WTC11 (cell line): ENCODE results near the gene NMT2. TPM values are rescaled to one million over a fixed set of nuclear protein-coding genes. Genes with fewer than 3 reads are reported as not detected.

Experiments used
- ATAC-seq: fragments of 200-7000 bp; cut with Tn5 transposase; 2 replicates; pipeline ENCODE4 v1.10.0; 2021; ENCODE audit warnings: mild to moderate bottlenecking, moderate library complexity
- CTCF ChIA-PET: fragments of 300-600 bp; sonication (Branson Sonifier 250); formaldehyde crosslinking; loops from one replicate; lab custom pipeline; 2021; ENCODE audit warnings: antibody characterized with exemption; lab: Charles Lee
- POLR2A ChIA-PET: fragments of 350-600 bp; sonication (Branson Sonifier 250); formaldehyde crosslinking; loops from one replicate; lab custom pipeline; 2021; ENCODE audit warnings: antibody characterized with exemption; lab: Charles Lee
- DNase-seq: peaks from one replicate; pipeline ENCODE4 v3.0.0; 2021; ENCODE audit warnings: low spot score
- H3K27ac Mint-ChIP-seq: 2 replicates; pipeline ENCODE4 v1.8.0; 2021; ENCODE audit warnings: mixed read lengths
- H3K27me3 Mint-ChIP-seq: 2 replicates; pipeline ENCODE4 v1.8.0; 2021; ENCODE audit warnings: low read depth, mild to moderate bottlenecking, moderate library complexity, mixed read lengths
- H3K36me3 Mint-ChIP-seq: 2 replicates; pipeline ENCODE4 v1.8.0; 2021; ENCODE audit warnings: mixed read lengths
- H3K4me1 Mint-ChIP-seq: 2 replicates; pipeline ENCODE4 v1.8.0; 2022; ENCODE audit warnings: mixed read lengths
- H3K4me3 Mint-ChIP-seq: 2 replicates; pipeline ENCODE4 v1.8.0; 2021; ENCODE audit warnings: mild to moderate bottlenecking, moderate library complexity, mixed read lengths
- H3K9me3 Mint-ChIP-seq: 2 replicates; pipeline ENCODE4 v1.8.0; 2021; ENCODE audit warnings: mixed read lengths
- AR ChIP-seq: fragments of 250-450 bp; sonication (Bioruptor Pico); IDR thresholded peaks from 2 replicates; pipeline ENCODE4 v1.9.0; 2021; ENCODE audit warnings: mild to moderate bottlenecking
- CDX4 ChIP-seq: fragments of 250-450 bp; sonication (Bioruptor Pico); IDR thresholded peaks from 2 replicates; pipeline ENCODE4 v1.9.0; 2021; ENCODE audit warnings: moderate library complexity, mild to moderate bottlenecking, inconsistent platforms, borderline replicate concordance
- FOXK1 ChIP-seq: sonication (generic); formaldehyde crosslinking; IDR thresholded peaks from 2 replicates; pipeline ENCODE4 v1.8.0; 2022; ENCODE audit warnings: mild to moderate bottlenecking, moderate library complexity, missing genetic modification reagents
- GABPB1 ChIP-seq: sonication (generic); formaldehyde crosslinking; IDR thresholded peaks from 2 replicates; pipeline ENCODE4 v1.8.1; 2023; ENCODE audit warnings: mild to moderate bottlenecking, missing genetic modification reagents
- IRF1 ChIP-seq: sonication (generic); formaldehyde crosslinking; IDR thresholded peaks from 2 replicates; pipeline ENCODE4 v1.8.0; 2023; ENCODE audit warnings: missing genetic modification reagents
- KAT7 ChIP-seq: sonication (generic); formaldehyde crosslinking; IDR thresholded peaks from 2 replicates; pipeline ENCODE4 v1.8.1; 2023; ENCODE audit warnings: missing genetic modification reagents, mild to moderate bottlenecking, borderline replicate concordance
- MAX ChIP-seq: sonication (generic); formaldehyde crosslinking; IDR thresholded peaks from 2 replicates; pipeline ENCODE4 v1.8.0; 2022; ENCODE audit warnings: mild to moderate bottlenecking, missing genetic modification reagents
- SOX15 ChIP-seq: fragments of 250-450 bp; sonication (Bioruptor Pico); IDR thresholded peaks from 2 replicates; pipeline ENCODE4 v1.9.0; 2021; ENCODE audit warnings: mild to moderate bottlenecking
- SP1 ChIP-seq: sonication (generic); formaldehyde crosslinking; conservative IDR thresholded peaks from 2 replicates; pipeline ENCODE4 v1.8.1; 2022; ENCODE audit warnings: missing genetic modification reagents
- USF2 ChIP-seq: sonication (generic); formaldehyde crosslinking; IDR thresholded peaks from 2 replicates; pipeline ENCODE4 v1.8.1; 2023; ENCODE audit warnings: mild to moderate bottlenecking, missing genetic modification reagents, moderate library complexity
- ZNF232 ChIP-seq: sonication (generic); formaldehyde crosslinking; IDR thresholded peaks from 2 replicates; pipeline ENCODE4 v1.8.0; 2022; ENCODE audit warnings: mild to moderate bottlenecking, missing genetic modification reagents
- ZNF317 ChIP-seq: sonication (generic); formaldehyde crosslinking; IDR thresholded peaks from 2 replicates; pipeline ENCODE4 v1.8.1; 2023; ENCODE audit warnings: low read depth, mild to moderate bottlenecking, moderate library complexity, missing genetic modification reagents, borderline replicate concordance
- ZNF396 ChIP-seq: fragments of 250-450 bp; sonication (Bioruptor Pico); IDR thresholded peaks from 2 replicates; pipeline ENCODE4 v1.8.0; 2021; ENCODE audit warnings: mild to moderate bottlenecking, moderate library complexity, borderline replicate concordance
- ZNF423 ChIP-seq: fragments of 250-450 bp; sonication (Bioruptor Pico); IDR thresholded peaks from 2 replicates; pipeline ENCODE4 v2.1.2; 2022; ENCODE audit warnings: mild to moderate bottlenecking, moderate library complexity
- ZNF532 ChIP-seq: fragments of 250-450 bp; sonication (Bioruptor Pico); IDR thresholded peaks from 2 replicates; pipeline ENCODE4 v1.9.0; 2021; ENCODE audit warnings: mild to moderate bottlenecking, borderline replicate concordance
- total RNA-seq: library from RNA; stranded (reverse); gene quantifications from 3 replicates; pipeline ENCODE4 v1.2.3, GENCODE V29; 2021

NMT2 gene
- total RNA-seq, 1 experiment from 2014 or later: 11.7 TPM

GRCh38 chr10:15097011-15097812, 71.3 kb downstream of the NMT2 start, which contains the start of gene RPP38 (continued):
- TF ChIP-seq ZNF532 (CRISPR knock-in tag): no peak
- TF ChIP-seq MAX (CRISPR knock-in tag): peak; percentile 88

GRCh38 chr10:15096661-15097010, 71.9 kb downstream of the NMT2 start:
- ATAC-seq: peak; percentile 16; the same call in 1 of the 2 replicates
- CTCF ChIA-PET: no interaction called here
- H3K27me3 Mint-ChIP-seq: peaks cover 8% of the 10 kb centered on the region

GRCh38 chr10:15092855-15093408, 75.6 kb downstream of the NMT2 start:
- Mint-ChIP-seq H3K36me3 (0 out of 2 replicates have a peak, but pooled peaks cover 4% of the 10 kb centered on the region), H3K27ac (no peak overlapping the region), H3K9me3 (no peaks in the 10 kb centered on the region), H3K27me3 (peaks cover 24% of the 10 kb centered on the region), H3K4me1 (peaks cover 4% of the 10 kb centered on the region), H3K4me3 (no peak overlapping the region)
- ATAC-seq (no peak), DNase-seq (no peak)
- ChIA-PET POLR2A (no interaction called here), CTCF (no interaction called here)
- TF ChIP-seq ZNF317 (CRISPR knock-in tag) (no peak), SOX15 (CRISPR knock-in tag) (no peak), CDX4 (CRISPR knock-in tag) (no peak), IRF1 (no peak), ZNF423 (CRISPR knock-in tag) (no peak), GABPB1 (CRISPR knock-in tag) (no peak), FOXK1 (CRISPR knock-in tag) (no peak), ZNF532 (CRISPR knock-in tag) (no peak), SP1 (CRISPR knock-in tag) (no peak), ZNF396 (CRISPR knock-in tag) (no peak), AR (CRISPR knock-in tag) (no peak)

More at GRCh38 chr10:15096661-15097010, 71.9 kb downstream of the NMT2 start:
- H3K27ac Mint-ChIP-seq: peak overlapping the region; percentile 55; the same call in 1 of the 2 replicates
- TF ChIP-seq MAX (CRISPR knock-in tag): no peak
- TF ChIP-seq ZNF232 (CRISPR knock-in tag): no peak
- no peak for TF ChIP-seq USF2
- no peak for TF ChIP-seq KAT7 (CRISPR knock-in tag)
- no peak for TF ChIP-seq ZNF317 (CRISPR knock-in tag)
- TF ChIP-seq, all 79 proteins: peak for 0
- H3K4me1 Mint-ChIP-seq: peaks cover 10% of the 10 kb centered on the region
- H3K36me3 Mint-ChIP-seq: peaks cover 4% of the 10 kb centered on the region; the same call in 1 of the 2 replicates
- POLR2A ChIA-PET: no interaction called here
- H3K4me3 Mint-ChIP-seq: peak overlapping the region; percentile 100
- no peaks in the 10 kb centered on the region for H3K9me3 Mint-ChIP-seq
- no peak for DNase-seq
